GM12872 (cell line): ENCODE data around the gene ZDHHC7.

Experiments used
- CTCF ChIP-seq: IDR thresholded peaks from 3 replicates; pipeline ENCODE4 v1.5.1; 2011; ENCODE audit warnings: low read depth, mild to moderate bottlenecking, low read length, moderate library complexity; ENCODE audit not compliant: insufficient read depth

Gene ZDHHC7

GRCh38 chr16:84926462-84926861 is 84.9 kb downstream of the ZDHHC7 start:
- no peak for TF ChIP-seq CTCF

GRCh38 chr16:84925773-84926372 is 85.5 kb downstream of the ZDHHC7 start:
- TF ChIP-seq CTCF = no peak

GRCh38 chr16:84925092-84925772 is 86.1 kb downstream of the ZDHHC7 start:
- peak; percentile 89 for TF ChIP-seq CTCF

GRCh38 chr16:84924331-84925091 is 86.8 kb downstream of the ZDHHC7 start:
- no peak for TF ChIP-seq CTCF
